ENCODE results near the gene MYO7A.

- TF ChIP-seq GATA1 (IDR thresholded peaks at IDR 0.05; ENCODE audit: low read depth, low read length) = no peak
- TF ChIP-seq POLR2A (IDR thresholded peaks at IDR 0.05; ENCODE audit: low read length) = no peak
Observed at GRCh38 chr11:77171254-77171653, 43.2 kb downstream of the MYO7A start.

Measured in erythroblast (primary cell).